ENCODE results near the gene DHX36.

DHX36 gene

GRCh38 chr3:154240235-154240634, 84.1 kb downstream of the DHX36 start:
- H3K27me3 ChIP-seq (ENCODE audit: insufficient read depth, low read length, poor library complexity, severe bottlenecking), result no peaks in the 10 kb centered on the region
- no peak overlapping the region for H3K4me2 ChIP-seq (ENCODE audit: low read depth, low read length, poor library complexity, severe bottlenecking)
- no peak overlapping the region for H2AFZ ChIP-seq (ENCODE audit: low read length)
- no peaks in the 10 kb centered on the region for H3K4me1 ChIP-seq (ENCODE audit: insufficient read depth, low read length, poor library complexity, severe bottlenecking)
- H3K79me2 ChIP-seq (ENCODE audit: insufficient read depth, low read length), result no peaks in the 10 kb centered on the region
- H3K9ac ChIP-seq (ENCODE audit: low read depth, low read length, poor library complexity, severe bottlenecking), result no peak overlapping the region
- H3K9me3 ChIP-seq (ENCODE audit: insufficient read depth, low read depth, low read length), result no peaks in the 10 kb centered on the region
- no peaks in the 10 kb centered on the region for H3K9me2 ChIP-seq (replicated peaks; ENCODE audit: low read depth, low read length)
- H3K36me3 ChIP-seq (ENCODE audit: insufficient read depth, low read length), result no peaks in the 10 kb centered on the region
- no peaks in the 10 kb centered on the region for H3F3A ChIP-seq (ENCODE audit: low read depth)
- no peaks in the 10 kb centered on the region for H4K20me1 ChIP-seq (ENCODE audit: insufficient read depth, low read length, poor library complexity, severe bottlenecking)
- H3K4me3 ChIP-seq (ENCODE audit: low read length, poor library complexity, severe bottlenecking), result no peak overlapping the region
- no peak for TF ChIP-seq EZH2phosphoT487 (IDR thresholded peaks at IDR 0.05; ENCODE audit: borderline replicate concordance)
- TF ChIP-seq CTCF (conservative IDR thresholded peaks at IDR 0.05; ENCODE audit: low read length), result no peak

GRCh38 chr3:154236331-154236730, 88.0 kb downstream of the DHX36 start:
- H3K9ac ChIP-seq (ENCODE audit: low read depth, low read length, poor library complexity, severe bottlenecking), result no peak overlapping the region
- no peaks in the 10 kb centered on the region for H4K20me1 ChIP-seq (ENCODE audit: insufficient read depth, low read length, poor library complexity, severe bottlenecking)
- H3K9me2 ChIP-seq (replicated peaks; ENCODE audit: low read depth, low read length), result no peaks in the 10 kb centered on the region
- no peak overlapping the region for H3K4me3 ChIP-seq (ENCODE audit: low read length, poor library complexity, severe bottlenecking)
- H3K79me2 ChIP-seq (ENCODE audit: insufficient read depth, low read length), result no peaks in the 10 kb centered on the region
- no peak overlapping the region for H3K4me2 ChIP-seq (ENCODE audit: low read depth, low read length, poor library complexity, severe bottlenecking)
- no peak overlapping the region for H2AFZ ChIP-seq (ENCODE audit: low read length)
- no peaks in the 10 kb centered on the region for H3K9me3 ChIP-seq (ENCODE audit: insufficient read depth, low read depth, low read length)
- H3K36me3 ChIP-seq (ENCODE audit: insufficient read depth, low read length), result no peaks in the 10 kb centered on the region
- no peaks in the 10 kb centered on the region for H3K27me3 ChIP-seq (ENCODE audit: insufficient read depth, low read length, poor library complexity, severe bottlenecking)
- H3F3A ChIP-seq (ENCODE audit: low read depth), result no peaks in the 10 kb centered on the region
- TF ChIP-seq CTCF (conservative IDR thresholded peaks at IDR 0.05; ENCODE audit: low read length), result no peak
- no peak for TF ChIP-seq EZH2phosphoT487 (IDR thresholded peaks at IDR 0.05; ENCODE audit: borderline replicate concordance)
- no peaks in the 10 kb centered on the region for H3K4me1 ChIP-seq (ENCODE audit: insufficient read depth, low read length, poor library complexity, severe bottlenecking)

GRCh38 chr3:154235330-154235729, 89.0 kb downstream of the DHX36 start:
- Histone ChIP-seq H4K20me1 (ENCODE audit: insufficient read depth, low read length, poor library complexity, severe bottlenecking) (no peaks in the 10 kb centered on the region), H3K4me3 (ENCODE audit: low read length, poor library complexity, severe bottlenecking) (no peak overlapping the region), H2AFZ (ENCODE audit: low read length) (no peak overlapping the region), H3F3A (ENCODE audit: low read depth) (no peaks in the 10 kb centered on the region), H3K9me3 (ENCODE audit: insufficient read depth, low read depth, low read length) (no peaks in the 10 kb centered on the region), H3K27me3 (ENCODE audit: insufficient read depth, low read length, poor library complexity, severe bottlenecking) (no peaks in the 10 kb centered on the region), H3K9ac (ENCODE audit: low read depth, low read length, poor library complexity, severe bottlenecking) (no peak overlapping the region), H3K4me2 (ENCODE audit: low read depth, low read length, poor library complexity, severe bottlenecking) (no peak overlapping the region), H3K4me1 (ENCODE audit: insufficient read depth, low read length, poor library complexity, severe bottlenecking) (peaks cover 2% of the 10 kb centered on the region), H3K9me2 (replicated peaks; ENCODE audit: low read depth, low read length) (no peaks in the 10 kb centered on the region), H3K36me3 (ENCODE audit: insufficient read depth, low read length) (no peaks in the 10 kb centered on the region), H3K79me2 (ENCODE audit: insufficient read depth, low read length) (no peaks in the 10 kb centered on the region)
- no peak for TF ChIP-seq EZH2phosphoT487 (IDR thresholded peaks at IDR 0.05; ENCODE audit: borderline replicate concordance)
- TF ChIP-seq CTCF (conservative IDR thresholded peaks at IDR 0.05; ENCODE audit: low read length), result no peak
